NCI-H1436 (cell line): ENCODE results near the gene CEP41.

Experiments
- DNase-seq: peaks from one replicate; lab custom pipeline; 2025; lab: John Stamatoyannopoulos, UW

The CEP41 gene, protein sequence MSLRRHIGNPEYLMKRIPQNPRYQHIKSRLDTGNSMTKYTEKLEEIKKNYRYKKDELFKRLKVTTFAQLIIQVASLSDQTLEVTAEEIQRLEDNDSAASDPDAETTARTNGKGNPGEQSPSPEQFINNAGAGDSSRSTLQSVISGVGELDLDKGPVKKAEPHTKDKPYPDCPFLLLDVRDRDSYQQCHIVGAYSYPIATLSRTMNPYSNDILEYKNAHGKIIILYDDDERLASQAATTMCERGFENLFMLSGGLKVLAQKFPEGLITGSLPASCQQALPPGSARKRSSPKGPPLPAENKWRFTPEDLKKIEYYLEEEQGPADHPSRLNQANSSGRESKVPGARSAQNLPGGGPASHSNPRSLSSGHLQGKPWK

DNA sequence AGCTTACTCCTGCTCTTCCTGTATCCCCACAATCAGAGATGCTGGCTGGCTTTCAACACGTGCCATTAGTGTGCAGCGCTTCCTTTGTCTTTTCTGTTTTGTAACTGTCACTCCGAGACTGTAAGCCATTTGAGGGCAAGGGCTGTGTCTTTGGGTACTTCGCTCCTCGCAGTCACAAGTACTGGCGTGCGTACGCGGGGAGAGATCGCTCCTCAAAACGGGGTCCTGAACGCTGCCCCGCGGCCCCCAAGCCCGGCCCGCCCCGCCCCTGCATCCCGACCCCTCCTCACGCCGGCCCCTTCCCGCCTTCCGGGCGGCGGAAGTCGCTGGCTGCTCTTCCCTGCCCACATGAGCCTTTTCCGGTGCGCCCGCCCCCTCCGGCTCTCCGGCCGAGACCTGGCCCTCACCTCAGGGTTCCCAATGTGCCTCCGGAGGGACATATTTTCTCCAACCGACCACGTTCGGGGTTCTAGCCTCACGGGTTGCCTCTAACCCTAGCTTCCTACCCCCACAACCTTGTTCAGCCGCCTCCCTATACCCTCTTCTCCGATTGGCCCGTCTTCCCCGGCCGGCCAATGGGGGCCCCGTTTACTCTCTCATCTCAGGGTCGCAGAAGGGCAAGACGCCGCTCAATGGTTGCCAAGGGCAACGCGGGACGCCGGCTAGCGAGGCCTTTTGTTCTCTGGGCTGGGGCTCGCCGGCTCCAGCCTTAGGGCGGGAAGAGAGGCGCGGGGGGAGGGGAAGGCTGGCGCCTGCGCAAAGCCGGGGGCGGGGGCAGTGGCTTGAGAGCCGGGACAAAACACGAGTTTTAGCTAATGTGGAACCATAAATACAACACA, at the start of gene CEP41:
TSS of gene CEP41 (minus strand) at position 490 of the 839 bp plus-strand sequence. CDS start at position 440, 50 bp downstream.
- peak; percentile 98 for DNase-seq

DNA sequence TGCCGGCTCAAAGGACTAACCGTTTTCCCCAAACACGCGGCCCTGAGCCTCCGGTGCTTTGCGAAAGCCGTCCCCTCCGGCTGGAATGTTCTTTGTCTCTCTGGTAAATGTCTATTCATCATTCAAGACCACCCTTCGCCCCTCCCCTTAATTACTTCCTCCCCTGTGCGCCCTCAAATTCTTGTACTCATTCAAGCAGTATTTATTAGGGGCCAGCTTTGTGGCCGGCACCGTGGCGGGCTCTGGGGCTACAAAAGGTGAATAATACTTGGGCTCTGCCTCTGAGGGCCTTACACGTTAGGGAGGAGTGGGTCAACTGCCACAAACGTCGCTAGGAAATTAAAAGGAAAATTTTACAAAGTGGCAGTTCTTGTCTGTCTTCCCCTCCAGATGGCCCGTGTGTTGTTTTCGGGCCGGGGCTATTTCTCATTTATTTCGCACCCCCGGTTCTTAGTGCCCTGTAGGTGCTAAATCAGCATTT, 49.5 kb upstream of the CEP41 start:
- no peak for DNase-seq

DNA sequence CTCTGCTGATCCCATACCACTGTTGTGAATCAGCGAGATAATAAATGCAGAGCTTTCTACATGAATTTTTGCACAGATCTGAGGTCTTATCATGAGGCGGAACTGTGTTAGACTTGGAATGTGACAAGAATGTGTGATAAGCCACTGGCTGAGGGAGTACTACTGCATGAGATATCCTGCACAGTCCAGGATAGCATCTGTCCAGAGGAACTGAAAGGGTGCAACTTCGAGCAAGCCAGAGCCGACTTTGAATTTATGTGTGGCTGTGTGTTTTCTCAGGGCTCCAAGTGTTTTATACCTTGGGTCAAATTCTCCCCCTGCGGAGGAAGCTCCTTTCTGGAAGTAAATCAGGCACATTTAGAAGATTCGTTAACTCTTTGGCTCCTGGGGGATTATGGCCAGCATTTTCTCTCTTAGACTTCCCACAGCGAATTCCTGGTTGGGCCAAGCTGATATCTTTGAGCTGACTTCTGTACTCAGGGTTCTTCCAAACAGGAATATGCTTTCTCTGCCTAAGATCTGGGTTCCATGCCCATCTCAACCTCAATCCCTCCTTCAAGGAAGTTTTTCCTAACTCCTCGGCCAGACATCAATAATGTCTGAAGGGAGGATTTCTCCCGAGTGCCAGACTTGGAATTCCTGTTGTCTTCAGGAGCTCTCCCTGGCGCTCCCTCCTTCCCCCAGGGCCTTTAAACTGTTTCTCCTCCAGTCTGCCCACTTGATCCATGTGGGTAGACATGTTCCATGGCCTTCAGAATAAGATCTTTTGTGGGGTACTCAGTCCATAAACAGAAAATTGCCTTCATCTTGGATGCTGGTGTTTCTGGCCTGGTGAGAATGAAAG, 48.5 kb upstream of the CEP41 start:
- no peak for DNase-seq

DNA sequence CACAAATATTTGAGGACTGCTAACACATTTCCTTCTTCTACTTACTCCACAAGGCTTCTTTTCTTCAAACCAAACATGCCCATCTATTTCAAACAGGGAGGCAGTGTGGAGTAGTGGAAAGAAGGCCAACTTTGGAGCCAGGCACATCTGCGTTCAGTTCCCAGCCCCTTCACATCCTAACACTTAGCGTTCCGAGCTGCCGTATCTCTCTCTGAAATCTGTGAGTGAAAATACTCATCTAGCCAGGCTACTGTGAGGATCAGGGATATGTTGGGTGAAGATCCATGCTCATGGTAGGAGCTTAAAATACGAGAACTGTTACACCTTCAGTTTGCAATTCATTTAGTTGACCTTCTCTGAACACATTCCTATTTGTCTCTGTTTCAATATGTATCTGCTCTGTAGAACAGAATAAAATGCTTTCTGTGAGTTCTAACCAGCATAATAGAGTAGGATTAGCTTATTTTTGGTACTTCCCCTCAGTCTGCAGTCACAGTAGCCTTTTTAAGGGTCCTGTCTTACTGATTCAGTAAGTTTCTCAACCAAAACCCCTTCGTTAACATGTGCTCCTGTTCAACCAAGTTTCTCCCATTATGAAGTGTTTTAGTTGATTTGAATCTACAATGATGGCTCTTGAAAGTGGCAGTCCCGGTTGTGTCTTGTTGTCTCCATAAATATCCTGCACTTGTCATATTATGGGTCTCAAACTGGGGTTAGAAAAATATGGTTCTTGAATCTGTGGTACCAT, 47.8 kb upstream of the CEP41 start:
- no peak for DNase-seq

DNA sequence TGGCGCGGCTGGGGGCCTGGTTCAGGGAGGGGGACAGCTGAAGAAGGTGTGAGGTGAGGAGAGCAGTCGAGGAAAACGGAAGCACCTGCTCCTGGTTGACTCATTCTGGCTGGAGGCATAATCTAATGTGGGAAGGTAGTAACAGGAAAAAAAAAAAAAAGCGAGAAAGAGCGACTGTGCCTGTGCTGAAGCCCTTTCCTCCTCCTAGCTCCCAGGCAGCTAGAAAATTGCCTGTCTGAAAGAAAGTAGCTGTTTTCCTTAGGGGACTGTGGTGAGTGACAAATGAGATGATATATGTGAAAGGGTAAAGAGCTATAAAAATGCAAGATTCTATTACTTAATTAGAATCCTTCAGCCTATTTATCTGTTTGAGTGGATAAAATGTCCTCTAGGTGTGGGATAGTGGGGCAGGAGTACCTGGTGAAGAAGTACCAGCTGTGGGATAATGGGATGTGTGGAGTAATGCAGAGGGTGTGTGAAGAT, 46.2 kb upstream of the CEP41 start:
- peak; percentile 10 for DNase-seq

DNA sequence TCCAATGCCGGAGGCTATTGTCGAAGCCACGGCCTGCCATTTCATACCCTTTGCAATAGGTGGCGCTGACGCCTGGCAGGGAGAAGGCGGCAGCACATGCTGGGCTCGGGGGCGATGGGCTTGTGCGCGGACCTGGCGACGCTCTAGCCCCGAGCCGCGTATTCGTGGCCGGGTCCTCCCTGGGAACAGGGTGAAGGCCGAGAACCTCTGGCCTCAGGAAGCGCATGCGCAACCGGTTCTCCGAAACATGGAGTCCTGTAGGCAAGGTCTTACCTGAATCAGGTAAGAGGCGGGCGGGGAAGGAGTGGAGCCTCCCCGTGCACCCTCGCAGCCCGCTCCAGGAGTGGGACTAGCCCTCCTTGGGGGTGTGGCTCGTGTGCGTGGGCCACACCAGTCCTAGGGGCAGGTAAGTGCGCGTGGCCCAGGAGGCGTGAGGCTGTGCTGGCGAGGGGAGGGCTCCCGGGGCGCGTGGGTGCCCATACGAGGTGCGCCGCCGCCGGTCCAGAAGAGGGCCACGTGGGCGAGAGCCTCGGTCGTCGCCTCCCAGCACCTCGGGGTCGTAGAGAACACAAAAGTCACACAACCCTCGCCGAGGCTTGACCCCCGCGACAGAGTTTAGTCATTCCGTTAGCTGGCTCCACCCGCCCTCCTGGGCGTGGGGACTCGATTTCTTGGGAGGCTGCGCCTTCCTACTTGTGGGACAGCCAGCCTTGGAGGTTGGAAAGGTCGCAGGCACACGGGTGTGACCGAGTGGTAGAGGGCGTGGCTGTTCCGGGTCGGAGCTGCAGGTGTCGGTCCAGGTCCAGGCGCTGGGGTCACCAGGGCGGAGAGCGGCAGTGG, 45.5 kb upstream of the CEP41 start:
- DNase-seq = no peak

DNA sequence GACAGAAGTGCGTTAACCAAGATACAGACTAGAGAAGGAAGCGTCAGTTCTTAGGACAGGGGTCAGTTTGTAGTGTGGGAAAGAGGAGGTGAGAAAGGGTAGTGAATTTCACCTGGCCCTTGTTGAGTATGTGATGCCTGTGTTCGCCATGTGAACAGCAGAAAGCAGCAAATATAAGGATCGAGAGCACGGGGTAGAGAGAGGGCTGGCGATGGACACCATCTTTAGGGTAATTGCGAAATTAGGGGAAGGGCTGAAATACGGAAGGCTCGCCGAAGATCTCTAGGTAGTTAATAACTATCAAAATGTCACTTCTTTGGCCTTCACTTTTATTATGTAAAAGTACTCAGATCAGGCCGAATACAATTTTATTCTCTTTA, 44.9 kb upstream of the CEP41 start:
- DNase-seq = no peak

DNA sequence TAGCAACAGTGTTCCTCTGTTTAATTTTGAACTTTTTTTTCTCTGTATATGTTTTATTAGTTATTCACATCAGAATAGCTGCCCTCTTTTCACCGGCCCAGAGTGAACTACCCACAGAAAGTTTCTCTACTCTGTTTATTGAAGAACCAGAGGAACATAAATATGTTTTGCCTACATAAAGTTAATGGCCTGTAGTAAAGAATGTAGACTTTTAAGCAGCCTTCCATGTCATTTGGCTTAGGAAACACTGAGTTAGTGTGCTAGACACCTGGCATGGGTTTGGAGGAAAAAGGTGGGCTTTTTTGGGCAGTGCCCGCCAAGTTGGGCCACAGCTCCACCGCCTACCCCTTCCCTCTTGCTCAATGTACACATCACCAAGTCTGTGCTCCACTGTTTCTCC, 42.2 kb upstream of the CEP41 start:
- DNase-seq = no peak

DNA sequence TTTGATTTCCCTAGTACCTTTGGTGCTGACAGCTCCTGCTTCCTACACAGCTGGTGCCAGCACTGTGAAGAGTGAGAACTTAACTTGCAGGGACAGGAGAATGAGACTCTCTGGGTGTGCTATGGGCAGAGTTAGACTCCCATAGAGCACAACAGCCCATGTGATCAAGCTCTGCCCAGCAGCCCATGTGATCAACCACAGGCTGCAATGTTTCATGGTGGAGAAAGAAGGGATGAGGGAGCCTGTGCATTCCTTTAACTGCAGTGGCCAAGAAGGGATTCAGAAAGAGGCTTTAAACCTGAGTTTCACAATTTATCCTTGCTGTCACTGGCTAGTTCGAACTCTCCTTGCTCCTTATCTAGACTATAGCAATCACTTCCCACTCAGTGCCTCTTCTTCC, 41.1 kb upstream of the CEP41 start:
- no peak for DNase-seq

DNA sequence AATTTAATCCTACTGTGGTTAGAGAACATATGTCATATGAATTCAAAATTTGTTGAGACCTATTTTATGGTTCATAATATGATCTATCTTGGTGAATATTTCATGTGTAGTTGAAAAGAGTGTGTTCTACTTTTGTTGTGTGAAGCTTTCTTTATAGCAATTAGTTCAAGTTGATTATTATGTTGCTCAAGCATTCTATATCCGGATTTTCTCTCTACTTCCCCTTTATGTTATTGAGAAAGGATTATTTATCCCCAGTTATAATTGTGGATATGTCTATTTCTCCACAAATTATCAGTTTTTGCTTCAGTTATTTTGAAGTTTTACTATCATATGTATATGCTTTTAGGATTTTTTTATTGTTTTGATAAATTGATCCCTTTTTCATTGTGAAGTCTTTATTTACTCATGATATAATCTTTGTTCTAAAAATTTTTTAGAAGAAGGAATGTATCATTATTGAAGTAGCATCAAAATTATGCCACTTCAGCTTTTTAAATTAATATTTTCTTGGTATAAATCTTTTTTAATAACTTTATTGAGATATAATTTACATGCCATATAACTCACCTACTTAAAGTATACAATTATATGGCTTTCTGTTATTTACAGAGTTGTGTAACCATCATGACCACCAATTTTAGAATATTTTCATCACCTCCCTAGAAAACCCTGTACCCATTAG, 39.0 kb upstream of the CEP41 start:
- DNase-seq = no peak

DNA sequence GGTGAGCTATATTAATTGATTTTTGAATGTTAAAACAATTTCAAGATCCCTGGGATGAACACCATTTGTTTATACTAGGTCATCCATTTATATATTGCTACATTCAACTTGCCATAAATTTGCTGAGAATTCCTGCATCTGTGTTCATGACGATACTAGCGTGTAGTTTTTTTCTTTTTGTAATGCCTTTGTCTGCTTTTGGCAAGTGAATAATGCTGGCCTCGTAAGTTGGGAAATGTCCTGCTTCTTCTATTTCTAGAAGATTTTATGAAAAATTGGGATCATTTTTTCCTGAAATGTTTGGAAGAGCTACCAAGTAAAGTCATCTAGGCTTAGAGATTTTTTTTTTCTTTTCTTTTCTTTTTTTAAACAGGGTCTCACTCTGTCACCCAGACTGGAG, 38.2 kb upstream of the CEP41 start:
- no peak for DNase-seq

DNA sequence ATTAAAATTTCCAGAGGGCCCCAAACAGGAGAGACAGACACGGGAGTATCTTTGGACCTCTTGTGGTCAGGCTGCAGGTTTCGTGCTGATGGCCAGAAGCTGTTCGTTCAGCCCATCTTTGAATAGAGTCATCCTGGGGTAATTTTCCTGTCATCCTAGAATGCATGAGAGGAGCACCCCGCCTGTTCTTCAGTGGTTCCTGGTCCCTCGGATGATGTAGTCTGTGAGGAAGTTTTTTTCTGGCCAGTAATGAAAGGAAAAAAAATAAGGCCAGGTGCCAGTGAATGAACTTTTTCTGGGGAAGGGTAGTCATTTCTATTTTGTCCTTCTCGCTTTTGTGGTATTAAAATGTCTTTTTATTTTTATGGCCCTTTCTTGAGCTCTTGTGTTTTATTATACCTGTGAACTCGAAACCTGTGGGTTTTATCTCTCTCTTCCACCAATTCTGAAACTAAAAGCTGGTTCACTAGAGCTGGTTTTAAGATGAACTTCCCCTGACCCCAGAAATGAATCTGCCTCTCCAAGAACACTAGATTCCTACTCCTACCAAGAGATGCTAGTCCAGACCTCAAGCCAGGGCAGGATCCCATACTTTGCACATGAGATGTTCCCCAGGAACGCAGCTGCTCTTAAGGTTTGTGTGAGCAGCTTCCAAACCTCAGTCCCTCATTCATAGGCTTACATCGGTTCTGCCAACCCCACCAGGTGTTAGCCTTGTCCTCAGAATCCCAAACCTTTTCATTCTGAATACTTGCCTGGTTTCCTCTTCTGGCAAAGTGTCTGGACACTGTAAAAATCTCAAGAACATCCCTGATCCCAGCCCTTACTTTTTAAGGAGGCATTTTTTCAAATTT, 35.7 kb upstream of the CEP41 start:
- no peak for DNase-seq

DNA sequence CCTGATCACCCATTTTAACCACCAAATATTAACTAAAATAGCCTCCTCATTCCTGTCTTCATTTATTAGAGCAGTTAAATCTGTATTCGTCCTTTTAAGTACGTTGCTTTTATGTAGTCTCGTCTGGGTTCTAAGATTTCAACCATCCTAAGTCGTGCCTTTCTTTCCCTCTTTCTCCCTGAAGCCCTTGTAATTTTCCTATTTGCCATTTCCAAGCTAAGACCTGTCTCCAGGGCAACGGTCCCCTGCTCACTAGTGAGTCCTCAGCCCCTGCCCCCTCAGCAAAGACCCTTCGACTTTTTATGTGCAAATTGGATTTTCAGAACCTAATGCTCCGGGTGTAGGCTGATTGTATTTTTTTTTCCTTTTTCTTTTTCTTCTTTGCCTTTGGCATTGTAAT, 35.0 kb upstream of the CEP41 start:
- DNase-seq = peak; percentile 39

DNA sequence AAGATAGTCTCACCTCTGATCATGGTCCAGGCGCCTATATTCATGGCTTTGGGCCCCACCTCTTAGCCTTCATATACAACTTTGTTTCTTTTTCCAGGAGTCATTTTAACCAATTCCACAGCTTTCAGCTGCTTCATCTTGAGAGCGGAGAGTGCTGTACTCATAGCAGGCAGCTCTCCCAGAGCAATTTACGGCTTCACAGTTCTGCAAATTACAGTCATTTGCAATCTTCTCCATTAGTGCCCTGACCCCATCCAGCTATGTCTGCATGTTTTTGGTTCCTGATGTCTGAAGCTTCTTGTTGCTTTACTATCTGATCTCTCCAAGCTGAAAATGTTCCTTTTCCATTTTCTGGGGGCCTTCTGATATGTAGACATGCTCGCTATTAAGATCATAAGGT, 33.1 kb upstream of the CEP41 start:
- peak; percentile 52 for DNase-seq

DNA sequence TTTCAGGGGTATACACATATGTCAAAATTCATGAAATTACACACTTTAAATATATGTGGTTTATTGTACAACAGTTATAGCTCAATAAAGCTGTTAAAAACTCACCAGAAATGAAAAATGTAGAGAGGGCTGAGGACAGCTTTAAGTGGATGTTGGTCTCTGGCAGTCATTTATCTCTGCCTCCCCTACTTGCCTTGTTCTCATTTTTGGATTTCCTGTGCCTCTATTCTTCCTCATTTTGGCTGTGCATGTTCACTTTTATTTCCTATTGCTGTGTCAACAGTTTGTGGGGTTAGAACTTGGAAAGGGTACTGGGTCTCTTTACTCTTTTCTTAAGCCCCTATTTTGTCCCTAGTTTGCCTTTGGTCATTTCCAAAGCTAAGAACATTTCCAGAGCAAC, 32.5 kb upstream of the CEP41 start:
- DNase-seq = no peak

DNA sequence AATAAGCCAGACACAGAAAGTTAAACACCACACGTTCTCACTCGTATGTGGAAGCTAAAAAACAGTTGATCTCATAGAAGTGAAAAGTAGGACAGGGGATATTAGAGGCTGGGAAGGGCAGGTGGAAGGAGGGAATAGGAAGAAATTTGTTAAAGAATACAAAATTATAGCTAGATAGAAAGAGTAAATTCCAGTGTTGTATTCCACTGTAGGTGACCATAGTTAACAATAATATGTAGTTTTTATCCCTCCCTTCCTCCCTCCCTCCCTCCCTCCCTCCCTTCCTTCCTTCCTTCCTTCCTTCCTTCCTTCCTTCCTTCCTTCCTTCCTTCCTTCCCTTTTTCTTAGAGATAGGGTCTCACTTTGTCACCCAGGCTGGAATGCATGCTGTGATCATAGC, 31.2 kb upstream of the CEP41 start:
- no peak for DNase-seq

DNA sequence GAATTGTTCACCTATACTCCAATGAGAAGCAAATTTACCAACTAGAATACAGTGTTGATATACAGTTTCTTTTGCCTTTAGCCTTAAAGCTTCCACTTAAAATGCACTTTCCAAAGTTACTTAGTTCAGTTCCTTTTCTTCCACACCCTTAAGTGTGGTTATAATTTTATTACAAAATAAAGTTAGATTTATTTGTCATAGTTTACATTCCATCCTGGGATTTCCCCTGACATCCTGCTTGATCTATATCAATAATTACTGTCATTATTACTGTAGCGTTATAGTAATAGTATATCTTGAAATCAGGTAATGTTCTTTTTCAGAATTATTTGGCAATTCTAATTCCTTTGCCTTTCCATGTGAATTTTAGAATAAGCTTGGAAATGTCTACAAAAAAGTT, 27.8 kb upstream of the CEP41 start:
- no peak for DNase-seq

DNA sequence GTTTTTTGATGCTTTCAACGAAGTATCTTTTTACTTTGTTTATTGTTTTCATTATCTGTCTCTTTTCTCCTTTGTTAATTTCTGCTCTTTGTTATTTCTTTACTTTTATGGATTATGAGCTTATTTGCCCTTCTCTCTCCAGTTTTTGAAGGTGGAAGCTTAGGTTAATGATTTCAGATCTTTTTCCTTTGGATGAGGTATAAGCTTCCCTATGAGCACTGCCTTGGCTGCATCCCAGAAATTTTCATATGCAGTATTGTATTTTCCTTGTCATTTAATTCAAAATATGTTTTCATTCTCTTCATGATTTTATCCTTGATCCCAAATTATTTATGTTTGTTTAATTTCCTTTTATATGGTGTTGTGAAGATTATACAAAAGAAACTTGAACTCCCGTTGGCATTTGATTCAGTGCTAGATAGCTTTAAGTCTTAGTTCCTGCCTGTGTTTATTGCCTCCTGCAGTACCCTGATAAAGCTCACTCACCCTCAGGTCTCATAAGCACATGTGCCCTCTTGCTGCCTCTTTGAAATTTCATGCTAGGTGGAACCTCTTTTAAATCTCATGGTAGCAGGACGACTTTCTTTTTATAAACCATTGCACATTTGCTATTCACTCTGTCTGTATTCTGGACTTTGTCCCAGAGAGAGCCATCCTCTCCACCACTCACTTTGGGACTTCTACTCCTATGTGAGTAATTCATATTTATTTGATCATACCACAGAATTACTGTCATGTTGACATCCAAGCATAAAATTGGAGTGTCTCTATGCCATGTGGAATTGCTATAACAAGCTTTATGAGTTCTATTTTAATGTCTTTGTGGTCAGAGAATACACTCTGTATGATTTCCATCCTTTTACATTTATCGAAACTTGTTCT, 23.0 kb upstream of the CEP41 start:
- no peak for DNase-seq
